ENCODE data around the gene RPL23. TPM values are rescaled to one million over a fixed set of nuclear protein-coding genes. Genes with fewer than 3 reads are reported as not detected.

Gene RPL23
- total RNA-seq, 2 donors from 2014 or later = 1,194 to 1,262 TPM

Small RNA genes within 50 kb of the gene (microRNA-seq; reads per million reads assigned to microRNA genes)
- not detected for gene MIR4727 (ENCODE audit: borderline microRNAs expressed)

Other genes with a start within 250 kb of the RPL23 start
- gene SRCIN1, start 247.8 kb downstream of the RPL23 start, total RNA-seq = 1 to 10 TPM; 2.8 to 5.9 TPM
- gene EPOP, start 178.8 kb downstream of the RPL23 start, total RNA-seq = 1 to 10 TPM; 3.2 to 5.0 TPM
- 100 to 1,000 TPM; 112 to 127 TPM for gene MLLT6, start 148.4 kb downstream of the RPL23 start, total RNA-seq
- gene CISD3, start 123.4 kb downstream of the RPL23 start, total RNA-seq = 10 to 100 TPM in 1 of 2 donors, 1 to 10 TPM in 1; 8.9 to 11.2 TPM
- gene PCGF2, start 105.4 kb downstream of the RPL23 start, total RNA-seq = 100 to 1,000 TPM; 101 to 106 TPM
- 100 to 1,000 TPM; 192 to 244 TPM for gene PSMB3, start 101.0 kb downstream of the RPL23 start, total RNA-seq
- gene PIP4K2B, start 54.2 kb downstream of the RPL23 start, total RNA-seq = 10 to 100 TPM; 74.3 to 91.6 TPM
- 10 to 100 TPM; 14.6 to 15.0 TPM for gene CWC25, start 28.4 kb downstream of the RPL23 start, total RNA-seq
- 100 to 1,000 TPM; 168 to 177 TPM for gene LASP1, start 16.3 kb upstream of the RPL23 start, total RNA-seq
- gene FBXO47, start 113.7 kb upstream of the RPL23 start, total RNA-seq = not detected

All from endodermal cell (in vitro differentiated cells).